ENCODE results near the gene AOPEP. TPM values are rescaled to one million over a fixed set of nuclear protein-coding genes. Genes with fewer than 3 reads are reported as not detected.

The AOPEP gene
- total RNA-seq, 1 experiment from 2014 or later: 15.0 TPM

DNA sequence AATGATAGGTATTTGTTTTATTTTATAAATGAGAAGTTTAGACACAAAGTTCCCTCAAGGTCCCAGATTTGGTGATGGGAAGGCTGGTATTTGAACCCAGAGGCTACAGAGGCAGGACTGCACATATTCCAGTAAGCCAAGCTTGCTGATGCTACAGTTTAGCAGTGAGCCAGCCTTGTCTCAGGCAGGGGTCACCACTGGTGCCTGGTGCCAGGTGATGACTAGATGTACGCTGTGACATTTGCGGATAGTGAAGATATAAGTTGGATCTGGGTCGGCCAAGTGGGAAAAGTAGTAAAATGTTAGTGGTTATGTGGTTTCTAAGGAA is 143.9 kb downstream of the AOPEP start:
- no CpG with 5 or more reads among the region's 3 CpGs for WGBS (ENCODE audit: extremely low coverage, insufficient read length, low lambda C conversion rate)
- H3K4me2 ChIP-seq (ENCODE audit: insufficient read depth, insufficient read length, low read length): no peak overlapping the region
- TF ChIP-seq, protein P1, sequence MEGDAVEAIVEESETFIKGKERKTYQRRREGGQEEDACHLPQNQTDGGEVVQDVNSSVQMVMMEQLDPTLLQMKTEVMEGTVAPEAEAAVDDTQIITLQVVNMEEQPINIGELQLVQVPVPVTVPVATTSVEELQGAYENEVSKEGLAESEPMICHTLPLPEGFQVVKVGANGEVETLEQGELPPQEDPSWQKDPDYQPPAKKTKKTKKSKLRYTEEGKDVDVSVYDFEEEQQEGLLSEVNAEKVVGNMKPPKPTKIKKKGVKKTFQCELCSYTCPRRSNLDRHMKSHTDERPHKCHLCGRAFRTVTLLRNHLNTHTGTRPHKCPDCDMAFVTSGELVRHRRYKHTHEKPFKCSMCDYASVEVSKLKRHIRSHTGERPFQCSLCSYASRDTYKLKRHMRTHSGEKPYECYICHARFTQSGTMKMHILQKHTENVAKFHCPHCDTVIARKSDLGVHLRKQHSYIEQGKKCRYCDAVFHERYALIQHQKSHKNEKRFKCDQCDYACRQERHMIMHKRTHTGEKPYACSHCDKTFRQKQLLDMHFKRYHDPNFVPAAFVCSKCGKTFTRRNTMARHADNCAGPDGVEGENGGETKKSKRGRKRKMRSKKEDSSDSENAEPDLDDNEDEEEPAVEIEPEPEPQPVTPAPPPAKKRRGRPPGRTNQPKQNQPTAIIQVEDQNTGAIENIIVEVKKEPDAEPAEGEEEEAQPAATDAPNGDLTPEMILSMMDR (conservative IDR thresholded peaks at IDR 0.05): no peak

More for the DNA sequence above, 143.9 kb downstream of the AOPEP start:
- Histone ChIP-seq H4K8ac (replicated peaks; ENCODE audit: insufficient read length, low read depth, low read length) (no peak overlapping the region), H2BK15ac (ENCODE audit: low read depth, low read length) (no peak overlapping the region), H3K9ac (ENCODE audit: extremely low read depth, insufficient read length, low read length) (no peak overlapping the region), H3K9me3 (ENCODE audit: control insufficient read depth, low read depth, low read length) (no peaks in the 10 kb centered on the region), H3K23ac (ENCODE audit: insufficient read length, low read depth, low read length) (no peak overlapping the region), H3K18ac (ENCODE audit: insufficient read length, low read depth, low read length) (no peak overlapping the region), H3K23me2 (ENCODE audit: insufficient read length, low read depth, low read length, poor library complexity, severe bottlenecking) (no peaks in the 10 kb centered on the region), H3K79me1 (ENCODE audit: insufficient read depth, low read depth, low read length, poor library complexity, severe bottlenecking) (no peaks in the 10 kb centered on the region), H2AFZ (ENCODE audit: low read length) (no peak overlapping the region), H3K4ac (ENCODE audit: low read depth, low read length) (no peak overlapping the region), H2BK120ac (ENCODE audit: low read depth, low read length, poor library complexity, severe bottlenecking) (no peak overlapping the region), H3T11ph (ENCODE audit: low read length) (no peak overlapping the region), H3K56ac (ENCODE audit: insufficient read length, low read depth, low read length) (no peak overlapping the region), H2BK5ac (ENCODE audit: insufficient read length, low read length) (no peak overlapping the region), H4K5ac (ENCODE audit: insufficient read length, low read depth, low read length) (no peak overlapping the region), H4K20me1 (ENCODE audit: control insufficient read depth, insufficient read depth, insufficient read length) (no peaks in the 10 kb centered on the region), H2BK20ac (ENCODE audit: low read depth, low read length, poor library complexity, severe bottlenecking) (no peak overlapping the region), H2AK5ac (ENCODE audit: insufficient read length, low read length) (no peak overlapping the region), H3K4me1 (ENCODE audit: insufficient read depth, low read length) (peaks cover 5% of the 10 kb centered on the region), H3K14ac (ENCODE audit: insufficient read depth, low read length) (no peak overlapping the region), H3K27me3 (ENCODE audit: insufficient read depth, low read length) (no peaks in the 10 kb centered on the region), H2BK12ac (ENCODE audit: insufficient read length, low read depth, low read length) (no peak overlapping the region), H3K79me2 (ENCODE audit: insufficient read depth, low read length) (no peaks in the 10 kb centered on the region), H4K91ac (ENCODE audit: insufficient read length, low read depth, low read length) (no peak overlapping the region), H3K27ac (ENCODE audit: insufficient read length, low read depth, low read length) (no peak overlapping the region)
- Mint-ChIP-seq H3K27ac (no peak overlapping the region), H3K4me1 (peaks cover 18 to 21% of the 10 kb centered on the region in 2 experiments), H3K4me3 (no peak overlapping the region), H3K36me3 (ENCODE audit: insufficient read depth in 1 of 3, low read depth in 3 of 3) (no peaks in the 10 kb centered on the region), H3K9me3 (no peaks in the 10 kb centered on the region), H3K27me3 (ENCODE audit: low read depth) (peaks cover 1% of the 10 kb centered on the region; the same call in 1 of the 2 replicates)
- no peak for DNase-seq
